Measurements from ENCODE around the gene PLCL2. TPM values are rescaled to one million over a fixed set of nuclear protein-coding genes. Genes with fewer than 3 reads are reported as not detected.
A peak's percentile ranks its signal among the peaks of the same experiment; 100 is the strongest.

PLCL2 gene
- total and polyA plus RNA-seq, 4 donors = 2.1 to 16.7 (median 7.0) TPM

GRCh38 chr3:16873872-16874271 is 10.9 kb upstream of the PLCL2 start:
- Histone ChIP-seq H3K4me3 (ENCODE audit: low read length in 2 of 2) (no peak overlapping the region), H3K4me1 (ENCODE audit: control insufficient read depth in 1 of 2, insufficient read depth in 2 of 2, low read length in 2 of 2) (no peaks in the 10 kb centered on the region), H3K9me3 (ENCODE audit: control insufficient read depth, low read length) (no peaks in the 10 kb centered on the region), H3K36me3 (ENCODE audit: control insufficient read depth in 1 of 2, insufficient read depth in 2 of 2, low read length in 1 of 2) (no peaks in the 10 kb centered on the region), H3K27ac (ENCODE audit: low read depth in 1 of 2, low read length in 2 of 2) (no peak overlapping the region), H3K27me3 (ENCODE audit: control insufficient read depth in 1 of 2, insufficient read depth in 2 of 2, low read length in 1 of 2) (no peaks in the 10 kb centered on the region)
- intact Hi-C loops (cut with DNase I) = no loop called here
- DNase-seq = no peak
- WGBS, 2 donors = 85 to 92% methylated on average over 4 of the region's 4 CpGs
- no peak for ATAC-seq (ENCODE audit: low FRiP score)

- ATAC-seq (ENCODE audit: low FRiP score) = no peak
- H3K9me3 ChIP-seq (ENCODE audit: control insufficient read depth, low read length) = no peaks in the 10 kb centered on the region
- WGBS, 2 donors = 93 to 95% methylated on average over 3 of the region's 3 CpGs
- no peaks in the 10 kb centered on the region for H3K4me1 ChIP-seq (ENCODE audit: control insufficient read depth in 1 of 2, insufficient read depth in 2 of 2, low read length in 2 of 2)
- no peaks in the 10 kb centered on the region for H3K27me3 ChIP-seq (ENCODE audit: control insufficient read depth in 1 of 2, insufficient read depth in 2 of 2, low read length in 1 of 2)
- no peak for DNase-seq
- no peak overlapping the region for H3K4me3 ChIP-seq (ENCODE audit: low read length in 2 of 2)
- no peaks in the 10 kb centered on the region for H3K36me3 ChIP-seq (ENCODE audit: control insufficient read depth in 1 of 2, insufficient read depth in 2 of 2, low read length in 1 of 2)
- no peak overlapping the region for H3K27ac ChIP-seq (ENCODE audit: low read depth in 1 of 2, low read length in 2 of 2)
- intact Hi-C loops (cut with DNase I) = no loop called here
Measured at GRCh38 chr3:16875876-16876550, 8.7 kb upstream of the PLCL2 start.

GRCh38 chr3:16877505-16877904 is 7.2 kb upstream of the PLCL2 start:
- DNase-seq (no peak), ATAC-seq (ENCODE audit: low FRiP score) (no peak)
- WGBS, 2 donors = 83 to 85% methylated on average over 2 of the region's 2 CpGs
- Histone ChIP-seq H3K27ac (ENCODE audit: low read depth in 1 of 2, low read length in 2 of 2) (no peak overlapping the region), H3K4me3 (ENCODE audit: low read length in 2 of 2) (no peak overlapping the region), H3K9me3 (ENCODE audit: control insufficient read depth, low read length) (no peaks in the 10 kb centered on the region), H3K27me3 (ENCODE audit: control insufficient read depth in 1 of 2, insufficient read depth in 2 of 2, low read length in 1 of 2) (no peaks in the 10 kb centered on the region), H3K4me1 (ENCODE audit: control insufficient read depth in 1 of 2, insufficient read depth in 2 of 2, low read length in 2 of 2) (no peaks in the 10 kb centered on the region), H3K36me3 (ENCODE audit: control insufficient read depth in 1 of 2, insufficient read depth in 2 of 2, low read length in 1 of 2) (no peaks in the 10 kb centered on the region)
- intact Hi-C loops (cut with DNase I) = no loop called here

- no peak for DNase-seq
- no peaks in the 10 kb centered on the region for H3K36me3 ChIP-seq (ENCODE audit: control insufficient read depth in 1 of 2, insufficient read depth in 2 of 2, low read length in 1 of 2)
- intact Hi-C loops (cut with DNase I) = no loop called here
- H3K27me3 ChIP-seq (ENCODE audit: control insufficient read depth in 1 of 2, insufficient read depth in 2 of 2, low read length in 1 of 2) = no peaks in the 10 kb centered on the region
- no peaks in the 10 kb centered on the region for H3K4me1 ChIP-seq (ENCODE audit: control insufficient read depth in 1 of 2, insufficient read depth in 2 of 2, low read length in 2 of 2)
- H3K4me3 ChIP-seq (ENCODE audit: low read length in 2 of 2) = no peak overlapping the region
- H3K9me3 ChIP-seq (ENCODE audit: control insufficient read depth, low read length) = no peaks in the 10 kb centered on the region
- no peak overlapping the region for H3K27ac ChIP-seq (ENCODE audit: low read depth in 1 of 2, low read length in 2 of 2)
- ATAC-seq (ENCODE audit: low FRiP score) = no peak
- WGBS, 2 donors = 96 to 98% methylated on average over 1 of the region's 1 CpG
Measured at GRCh38 chr3:16877911-16878310, 6.8 kb upstream of the PLCL2 start.

DNA sequence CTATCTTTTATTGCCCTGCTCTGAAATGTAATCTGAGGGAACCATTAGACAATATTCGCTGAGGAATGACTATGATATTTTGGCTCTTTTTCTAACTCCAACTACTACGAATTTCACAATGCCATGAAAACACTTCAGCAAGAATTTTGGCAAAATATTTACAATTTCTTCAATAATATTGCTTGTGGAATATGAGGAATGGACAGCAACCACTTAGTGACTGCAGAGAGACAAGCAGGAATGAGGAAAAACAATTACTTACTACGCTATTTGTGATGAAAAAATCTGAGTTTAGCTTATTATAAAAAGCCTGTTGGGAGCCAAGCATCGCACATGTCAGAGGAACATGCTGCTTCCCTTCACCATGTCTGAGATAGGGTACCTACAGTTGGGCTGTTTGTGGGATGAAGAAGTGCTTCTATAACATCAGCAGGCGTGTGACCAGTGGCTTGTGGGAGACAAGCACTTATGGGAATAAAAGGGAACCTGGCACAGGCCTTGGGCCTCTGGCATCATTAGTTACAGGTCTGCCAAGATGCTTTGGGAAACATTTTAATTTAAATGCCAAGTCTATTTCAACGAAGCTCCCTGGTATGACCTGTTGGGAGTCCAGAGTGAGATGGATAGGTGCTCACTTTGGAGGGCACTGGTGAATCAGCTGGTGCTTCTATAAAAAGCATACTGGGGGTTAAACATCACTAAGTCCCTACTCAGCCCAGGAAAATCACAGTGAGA is 2.7 kb upstream of the PLCL2 start:
- Histone ChIP-seq H3K27me3 (ENCODE audit: control insufficient read depth in 1 of 2, insufficient read depth in 2 of 2, low read length in 1 of 2) (no peaks in the 10 kb centered on the region), H3K27ac (ENCODE audit: low read depth in 1 of 2, low read length in 2 of 2) (peak overlapping the region in 1 of 2 donors; percentile 50), H3K4me1 (ENCODE audit: control insufficient read depth in 1 of 2, insufficient read depth in 2 of 2, low read length in 2 of 2) (no peaks in the 10 kb centered on the region), H3K9me3 (ENCODE audit: control insufficient read depth, low read length) (no peaks in the 10 kb centered on the region), H3K4me3 (ENCODE audit: low read length in 2 of 2) (no peak overlapping the region), H3K36me3 (ENCODE audit: control insufficient read depth in 1 of 2, insufficient read depth in 2 of 2, low read length in 1 of 2) (no peaks in the 10 kb centered on the region)
- DNase-seq (peak in 1 of 2 donors; percentile 53), ATAC-seq (ENCODE audit: low FRiP score) (no peak)
- WGBS, 2 donors = 24 to 26% methylated on average over 6 of the region's 6 CpGs
- intact Hi-C loops (cut with DNase I) = loop anchor here (5.0 to 10.0 kb wide), 2 partner anchors 150 to 277 kb away; partner anchors contain the start of gene DAZL (in 2 of the 2)

DNA sequence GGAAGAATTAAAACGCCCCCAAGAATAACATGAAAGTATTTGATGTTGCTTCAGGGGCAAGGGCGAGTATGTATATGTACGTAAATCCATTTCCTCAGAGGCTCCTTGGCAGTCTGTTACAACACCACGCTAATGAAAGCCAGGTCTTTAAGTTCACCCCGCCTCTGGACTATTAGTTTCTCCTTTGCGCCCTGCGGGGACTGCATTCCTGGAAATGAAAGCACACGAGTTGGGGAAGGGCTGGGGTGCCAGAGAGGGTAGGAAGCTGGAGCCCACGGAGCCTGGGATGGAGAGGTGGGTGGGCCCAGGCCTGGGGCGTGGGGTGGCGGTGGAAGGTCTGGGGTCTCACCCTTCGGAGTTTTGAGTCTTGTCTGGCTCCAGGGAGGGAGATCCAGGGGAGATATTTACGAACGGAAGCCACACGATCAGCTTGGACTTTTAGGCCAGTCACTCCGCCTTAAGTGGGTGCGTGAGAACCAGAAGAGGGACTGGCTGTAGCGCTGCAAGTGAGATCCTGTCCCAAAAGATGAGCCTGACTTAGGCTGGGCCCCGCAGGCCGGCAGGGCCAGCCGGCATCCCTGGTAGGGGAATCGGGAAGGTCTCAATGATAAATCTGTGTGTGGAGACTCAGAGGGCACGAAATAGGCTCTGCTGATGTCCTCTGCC is 1.6 kb upstream of the PLCL2 start:
- intact Hi-C loops (cut with DNase I) = loop anchor here (5.0 to 10.0 kb wide), 2 partner anchors 149 to 278 kb away; partner anchors contain the start of gene DAZL (in 2 of the 2)
- H3K27me3 ChIP-seq (ENCODE audit: control insufficient read depth in 1 of 2, insufficient read depth in 2 of 2, low read length in 1 of 2) = no peaks in the 10 kb centered on the region
- DNase-seq (no peak), ATAC-seq (ENCODE audit: low FRiP score) (no peak)
- WGBS, 2 donors = 90 to 91% methylated on average over 23 of the region's 23 CpGs
- no peaks in the 10 kb centered on the region for H3K9me3 ChIP-seq (ENCODE audit: control insufficient read depth, low read length)
- no peaks in the 10 kb centered on the region for H3K4me1 ChIP-seq (ENCODE audit: control insufficient read depth in 1 of 2, insufficient read depth in 2 of 2, low read length in 2 of 2)
- H3K4me3 ChIP-seq (ENCODE audit: low read length in 2 of 2) = no peak overlapping the region
- no peaks in the 10 kb centered on the region for H3K36me3 ChIP-seq (ENCODE audit: control insufficient read depth in 1 of 2, insufficient read depth in 2 of 2, low read length in 1 of 2)
- H3K27ac ChIP-seq (ENCODE audit: low read depth in 1 of 2, low read length in 2 of 2) = no peak overlapping the region

DNA sequence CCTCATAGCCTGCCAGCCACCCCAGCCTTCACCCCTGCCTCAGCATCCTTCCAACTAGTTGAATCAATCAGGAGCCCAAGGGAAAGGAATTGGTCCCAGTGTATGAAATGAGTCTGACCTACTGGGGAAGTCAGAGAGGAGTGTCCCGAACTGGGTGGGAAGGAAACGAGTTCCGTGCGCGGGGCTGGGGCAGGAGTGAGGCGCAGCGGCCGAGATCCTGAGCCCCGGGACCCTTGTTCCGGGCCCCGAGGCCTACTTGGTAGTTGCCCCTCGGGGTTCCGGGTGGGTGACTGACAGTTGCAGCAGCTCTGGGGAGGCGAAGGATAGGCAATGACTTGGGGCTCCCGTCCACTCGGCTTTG is 1.1 kb upstream of the PLCL2 start:
- H3K4me3 ChIP-seq (ENCODE audit: low read length in 2 of 2) = no peak overlapping the region
- H3K27ac ChIP-seq (ENCODE audit: low read depth in 1 of 2, low read length in 2 of 2) = no peak overlapping the region
- H3K4me1 ChIP-seq (ENCODE audit: control insufficient read depth in 1 of 2, insufficient read depth in 2 of 2, low read length in 2 of 2) = no peaks in the 10 kb centered on the region
- ATAC-seq (ENCODE audit: low FRiP score) (no peak), DNase-seq (no peak)
- H3K9me3 ChIP-seq (ENCODE audit: control insufficient read depth, low read length) = no peaks in the 10 kb centered on the region
- no peaks in the 10 kb centered on the region for H3K36me3 ChIP-seq (ENCODE audit: control insufficient read depth in 1 of 2, insufficient read depth in 2 of 2, low read length in 1 of 2)
- WGBS, 2 donors = 83 to 86% methylated on average over 16 of the region's 16 CpGs
- intact Hi-C loops (cut with DNase I) = loop anchor here (5.0 to 10.0 kb wide), 2 partner anchors 149 to 279 kb away; partner anchors contain the start of gene DAZL (in 2 of the 2)
- H3K27me3 ChIP-seq (ENCODE audit: control insufficient read depth in 1 of 2, insufficient read depth in 2 of 2, low read length in 1 of 2) = no peaks in the 10 kb centered on the region

GRCh38 chr3:16884084-16884747 is 539 bp upstream of the PLCL2 start:
- H3K27me3 ChIP-seq (ENCODE audit: control insufficient read depth in 1 of 2, insufficient read depth in 2 of 2, low read length in 1 of 2) = no peaks in the 10 kb centered on the region
- no peaks in the 10 kb centered on the region for H3K9me3 ChIP-seq (ENCODE audit: control insufficient read depth, low read length)
- intact Hi-C loops (cut with DNase I) = loop anchor here (5.0 to 10.0 kb wide), 2 partner anchors 148 to 279 kb away; partner anchors contain the start of gene DAZL (in 2 of the 2)
- H3K36me3 ChIP-seq (ENCODE audit: control insufficient read depth in 1 of 2, insufficient read depth in 2 of 2, low read length in 1 of 2) = no peaks in the 10 kb centered on the region
- peaks cover 0 to 3% of the 10 kb centered on the region in 2 donors for H3K4me1 ChIP-seq (ENCODE audit: control insufficient read depth in 1 of 2, insufficient read depth in 2 of 2, low read length in 2 of 2)
- H3K4me3 ChIP-seq (ENCODE audit: low read length in 2 of 2) = peak overlapping the region; percentile 59 to 96
- H3K27ac ChIP-seq (ENCODE audit: low read depth in 1 of 2, low read length in 2 of 2) = peak overlapping the region; percentile 6 to 43
- ATAC-seq (ENCODE audit: low FRiP score) (peak; percentile 88), DNase-seq (peak; percentile 74 to 90)
- 8 to 13% methylated on average over 42 to 81 of the region's 81 CpGs for WGBS, 2 donors
